ENCODE data around the gene MACROD2.

- TF ChIP-seq CTCF (IDR thresholded peaks at IDR 0.05), result no peak
- no peak for TF ChIP-seq ZFX (IDR thresholded peaks at IDR 0.05; ENCODE audit: borderline replicate concordance)
Observed at GRCh38 chr20:15673206-15673605, 1677.9 kb downstream of the MACROD2 start.
